Transverse colon (tissue), 3 donors: ENCODE data around the gene PHYKPL.

ENCODE experiments used
- CTCF ChIP-seq, 5 experiments: fragments of 200-600 bp in 3 of 5; fragments of 450-650 bp in 2 of 5; sonication (generic) in 3 of 5; IDR thresholded peaks; 1 replicate in 2 of 5; 2 replicates in 3 of 5; pipeline ENCODE4 v1.5.1; 2016 to 2017; ENCODE audit warnings: antibody characterized with exemption in 5 of 5, inconsistent platforms in 3 of 5, mild to moderate bottlenecking in 2 of 5, moderate library complexity in 1 of 5
- POLR2A ChIP-seq: fragments of 450-650 bp; IDR thresholded peaks from one replicate; pipeline ENCODE4 v1.6.1; 2016; ENCODE audit warnings: antibody characterized with exemption, mild to moderate bottlenecking, moderate library complexity

- TF ChIP-seq POLR2A (no peak), CTCF (IDR thresholded peaks at IDR 0.05) (no peak)
These were observed 23.1 kb downstream of the PHYKPL start for GRCh38 chr5:178209334-178210072.
